Retina (tissue), 1 donor: Measurements from ENCODE around the gene NOP9.

Experiments
- DNase-seq: peaks from one replicate; pipeline ENCODE4 v3.0.0-alpha.2; 2016

The NOP9 gene

GRCh38 chr14:24264298-24264697 lies 35.4 kb upstream of the NOP9 start:
- DNase-seq = no peak

GRCh38 chr14:24266344-24267244 lies 33.1 kb upstream of the NOP9 start:
- DNase-seq = no peak

GRCh38 chr14:24267516-24267915 lies 32.1 kb upstream of the NOP9 start:
- DNase-seq = no peak

- no peak for DNase-seq
These were observed 31.4 kb upstream of the NOP9 start for GRCh38 chr14:24268225-24268624.

GRCh38 chr14:24269368-24269767 lies 30.3 kb upstream of the NOP9 start:
- DNase-seq = no peak

GRCh38 chr14:24269910-24270536 lies 29.6 kb upstream of the NOP9 start:
- no peak for DNase-seq

GRCh38 chr14:24270537-24271133 lies 29.0 kb upstream of the NOP9 start:
- no peak for DNase-seq

GRCh38 chr14:24271134-24271833 lies 28.4 kb upstream of the NOP9 start, which contains the start of gene RABGGTA:
Gene RABGGTA (minus strand): TSS chr14:24271597. CDS start chr14:24271115, 482 bp downstream.
- DNase-seq = peak; percentile 96

- DNase-seq = no peak
These were observed 27.8 kb upstream of the NOP9 start for GRCh38 chr14:24271834-24272263.

- DNase-seq = no peak
These were observed 27.2 kb upstream of the NOP9 start for GRCh38 chr14:24272467-24272866.

GRCh38 chr14:24273422-24273998 lies 26.1 kb upstream of the NOP9 start:
- no peak for DNase-seq

GRCh38 chr14:24274101-24274543 lies 25.5 kb upstream of the NOP9 start:
- no peak for DNase-seq

GRCh38 chr14:24277071-24277470 lies 22.6 kb upstream of the NOP9 start:
- DNase-seq = no peak

- DNase-seq = no peak
These were observed 21.9 kb upstream of the NOP9 start for GRCh38 chr14:24277606-24278321.

GRCh38 chr14:24278424-24278823 lies 21.2 kb upstream of the NOP9 start:
- DNase-seq = no peak

- DNase-seq = no peak
These were observed 20.1 kb upstream of the NOP9 start for GRCh38 chr14:24279301-24280186.

GRCh38 chr14:24280797-24281460 lies 18.7 kb upstream of the NOP9 start:
- no peak for DNase-seq

- no peak for DNase-seq
These were observed 18.0 kb upstream of the NOP9 start for GRCh38 chr14:24281636-24282035.

GRCh38 chr14:24282736-24283135 lies 16.9 kb upstream of the NOP9 start:
- DNase-seq = no peak

- DNase-seq = no peak
These were observed 15.7 kb upstream of the NOP9 start for GRCh38 chr14:24283796-24284460.
